Naive B cell (primary cell): ENCODE data around the gene TFAP2B. TPM values are rescaled to one million over a fixed set of nuclear protein-coding genes. Genes with fewer than 3 reads are reported as not detected.
A peak's percentile ranks its signal among the peaks of the same experiment; 100 is the strongest.

Source experiments
- ATAC-seq, 2 donors: fragments of 150-1000 bp; cut with Tn5 transposase; 2 replicates each; pipeline ENCODE4 v1.10.0; 2021; ENCODE audit warnings: low read depth in 2 of 2, mild to moderate bottlenecking in 2 of 2, moderate library complexity in 2 of 2
- DNase-seq: peaks from one replicate; pipeline ENCODE4 v3.0.0; 2022
- H3K27ac Mint-ChIP-seq, 6 donors: one replicate each; pipeline ENCODE4 v1.8.0; 2020 to 2022; ENCODE audit warnings: mild to moderate bottlenecking in 6 of 6, mixed read lengths in 6 of 6, moderate library complexity in 5 of 6, inconsistent platforms in 2 of 6
- H3K27me3 Mint-ChIP-seq, 3 donors: one replicate each; pipeline ENCODE4 v1.8.0; 2021 to 2022; ENCODE audit warnings: mixed read lengths in 3 of 3, mild to moderate bottlenecking in 1 of 3
- H3K36me3 Mint-ChIP-seq, 2 donors: one replicate each; pipeline ENCODE4 v1.8.0; 2020 to 2022; ENCODE audit warnings: mixed read lengths in 2 of 2, inconsistent platforms in 1 of 2, mild to moderate bottlenecking in 1 of 2
- H3K4me1 Mint-ChIP-seq, 3 donors: one replicate each; pipeline ENCODE4 v1.8.0; 2020 to 2022; ENCODE audit warnings: mixed read lengths in 3 of 3, inconsistent platforms in 1 of 3, mild to moderate bottlenecking in 1 of 3, moderate library complexity in 1 of 3
- H3K4me3 Mint-ChIP-seq, 8 donors: one replicate each; pipeline ENCODE4 v1.8.0; 2020 to 2022; ENCODE audit warnings: mild to moderate bottlenecking in 8 of 8, mixed read lengths in 8 of 8, moderate library complexity in 8 of 8, inconsistent platforms in 2 of 8
- H3K9me3 Mint-ChIP-seq, 7 donors: one replicate each; pipeline ENCODE4 v1.8.0; 2020 to 2022; ENCODE audit warnings: mixed read lengths in 7 of 7, mild to moderate bottlenecking in 5 of 7, inconsistent platforms in 2 of 7, moderate library complexity in 1 of 7
- polyA plus RNA-seq, 6 donors: library from polyadenylated mRNA; unstranded; fragments of 300-500 nt; fragmentation: Illumina TruSeq; gene quantifications; one replicate each; pipeline ENCODE4 v1.2.3, GENCODE V29; 2021; ENCODE audit warnings: low read depth in 6 of 6

TFAP2B gene
- polyA plus RNA-seq, 6 donors from 2014 or later, result not detected

- Mint-ChIP-seq H3K9me3 (peaks cover 0 to 1% (median 0%) of the 10 kb centered on the region in 7 donors), H3K4me1 (peaks cover 15 to 27% (median 16%) of the 10 kb centered on the region in 3 donors), H3K27ac (no peak overlapping the region)
Observed at GRCh38 chr6:50818020-50818419, 651 bp upstream of the TFAP2B start.

GRCh38 chr6:50819466-50819903 lies 814 bp downstream of the TFAP2B start:
- Mint-ChIP-seq H3K27ac (no peak overlapping the region), H3K27me3 (peaks cover 70 to 86% (median 78%) of the 10 kb centered on the region in 3 donors), H3K4me3 (peak overlapping the region in 5 of 8 donors; percentile 9 to 71 (median 48)), H3K4me1 (peaks cover 16 to 30% (median 23%) of the 10 kb centered on the region in 3 donors), H3K9me3 (peaks cover 0 to 3% (median 0%) of the 10 kb centered on the region in 7 donors), H3K36me3 (no peaks in the 10 kb centered on the region)
- DNase-seq (no peak), ATAC-seq (no peak)

More at GRCh38 chr6:50818020-50818419, 651 bp upstream of the TFAP2B start:
- H3K4me3 Mint-ChIP-seq, result no peak overlapping the region
- peaks cover 67 to 83% (median 75%) of the 10 kb centered on the region in 3 donors for H3K27me3 Mint-ChIP-seq
- no peak for DNase-seq
- no peaks in the 10 kb centered on the region for H3K36me3 Mint-ChIP-seq
- ATAC-seq, result no peak

GRCh38 chr6:50819904-50820868 lies 1.5 kb downstream of the TFAP2B start:
- Mint-ChIP-seq H3K27ac (no peak overlapping the region), H3K4me1 (peaks cover 16 to 30% (median 23%) of the 10 kb centered on the region in 3 donors), H3K36me3 (no peaks in the 10 kb centered on the region)

GRCh38 chr6:50820869-50821264 lies 2.2 kb downstream of the TFAP2B start:
- peaks cover 16 to 28% (median 23%) of the 10 kb centered on the region in 3 donors for H3K4me1 Mint-ChIP-seq
- peaks cover 74 to 91% (median 89%) of the 10 kb centered on the region in 3 donors for H3K27me3 Mint-ChIP-seq
- H3K27ac Mint-ChIP-seq, result no peak overlapping the region
- H3K4me3 Mint-ChIP-seq, result peak overlapping the region in 3 of 8 donors; percentile 3 to 88 (median 48)
- H3K9me3 Mint-ChIP-seq, result peaks cover 0 to 7% (median 0%) of the 10 kb centered on the region in 7 donors
- H3K36me3 Mint-ChIP-seq, result no peaks in the 10 kb centered on the region
- no peak for DNase-seq
- no peak for ATAC-seq

More at GRCh38 chr6:50819904-50820868, 1.5 kb downstream of the TFAP2B start:
- DNase-seq, result no peak
- Mint-ChIP-seq H3K27me3 (peaks cover 73 to 91% (median 82%) of the 10 kb centered on the region in 3 donors), H3K9me3 (peaks cover 0 to 3% (median 0%) of the 10 kb centered on the region in 7 donors), H3K4me3 (peak overlapping the region in 6 of 8 donors; percentile 31 to 88 (median 50))
- ATAC-seq, result no peak

- peaks cover 77 to 97% (median 95%) of the 10 kb centered on the region in 3 donors for H3K27me3 Mint-ChIP-seq
- H3K36me3 Mint-ChIP-seq, result no peaks in the 10 kb centered on the region
- H3K4me3 Mint-ChIP-seq, result peak overlapping the region in 2 of 8 donors; percentile 3 to 37
- H3K4me1 Mint-ChIP-seq, result peaks cover 16 to 27% (median 23%) of the 10 kb centered on the region in 3 donors
- peaks cover 0 to 7% (median 0%) of the 10 kb centered on the region in 7 donors for H3K9me3 Mint-ChIP-seq
- H3K27ac Mint-ChIP-seq, result peak overlapping the region in 1 of 6 donors; percentile 82
- no peak for DNase-seq
- no peak for ATAC-seq
Observed at GRCh38 chr6:50821441-50822077, 2.9 kb downstream of the TFAP2B start.

- Mint-ChIP-seq H3K36me3 (no peaks in the 10 kb centered on the region), H3K27ac (no peak overlapping the region), H3K27me3 (peaks cover 78 to 97% (median 95%) of the 10 kb centered on the region in 3 donors), H3K9me3 (peaks cover 0 to 8% (median 0%) of the 10 kb centered on the region in 7 donors), H3K4me3 (no peak overlapping the region), H3K4me1 (peaks cover 16 to 27% (median 23%) of the 10 kb centered on the region in 3 donors)
- no peak for ATAC-seq
- DNase-seq, result no peak
Observed at GRCh38 chr6:50822078-50822476, 3.4 kb downstream of the TFAP2B start.

- Mint-ChIP-seq H3K27ac (no peak overlapping the region), H3K27me3 (peaks cover 80 to 92% (median 91%) of the 10 kb centered on the region in 3 donors), H3K4me1 (peaks cover 16 to 27% (median 23%) of the 10 kb centered on the region in 3 donors), H3K36me3 (no peaks in the 10 kb centered on the region), H3K9me3 (peaks cover 0 to 9% (median 0%) of the 10 kb centered on the region in 7 donors), H3K4me3 (no peak overlapping the region)
- ATAC-seq, result no peak
- no peak for DNase-seq
Observed at GRCh38 chr6:50823094-50823920, 4.6 kb downstream of the TFAP2B start.

GRCh38 chr6:50824552-50824951 lies 5.9 kb downstream of the TFAP2B start:
- Mint-ChIP-seq H3K27me3 (peaks cover 82 to 94% (median 91%) of the 10 kb centered on the region in 3 donors), H3K27ac (no peak overlapping the region), H3K4me3 (no peak overlapping the region), H3K36me3 (no peaks in the 10 kb centered on the region), H3K4me1 (peaks cover 16 to 22% (median 21%) of the 10 kb centered on the region in 3 donors), H3K9me3 (peaks cover 0 to 9% (median 0%) of the 10 kb centered on the region in 7 donors)
- ATAC-seq (no peak), DNase-seq (no peak)

- Mint-ChIP-seq H3K36me3 (no peaks in the 10 kb centered on the region), H3K4me1 (peaks cover 8 to 15% (median 11%) of the 10 kb centered on the region in 3 donors), H3K27me3 (peaks cover 84 to 94% (median 91%) of the 10 kb centered on the region in 3 donors), H3K9me3 (peaks cover 0 to 9% (median 2%) of the 10 kb centered on the region in 7 donors), H3K27ac (no peak overlapping the region), H3K4me3 (peak overlapping the region in 1 of 8 donors; percentile 17)
- ATAC-seq (no peak), DNase-seq (no peak)
Observed at GRCh38 chr6:50825375-50826036, 6.8 kb downstream of the TFAP2B start.

- DNase-seq (no peak), ATAC-seq (no peak)
- H3K9me3 Mint-ChIP-seq, result peaks cover 0 to 9% (median 2%) of the 10 kb centered on the region in 7 donors
- H3K4me3 Mint-ChIP-seq, result peak overlapping the region in 1 of 8 donors; percentile 17
- peak overlapping the region in 1 of 6 donors; percentile 27 for H3K27ac Mint-ChIP-seq
- H3K27me3 Mint-ChIP-seq, result peaks cover 85 to 92% (median 89%) of the 10 kb centered on the region in 3 donors
- H3K4me1 Mint-ChIP-seq, result peaks cover 5 to 9% (median 8%) of the 10 kb centered on the region in 3 donors
- no peaks in the 10 kb centered on the region for H3K36me3 Mint-ChIP-seq
Observed at GRCh38 chr6:50826037-50826761, 7.5 kb downstream of the TFAP2B start.

- DNase-seq (no peak), ATAC-seq (no peak)
- Mint-ChIP-seq H3K4me3 (peak overlapping the region in 1 of 8 donors; percentile 17), H3K27me3 (peaks cover 82 to 92% (median 89%) of the 10 kb centered on the region in 3 donors), H3K36me3 (no peaks in the 10 kb centered on the region), H3K27ac (no peak overlapping the region), H3K4me1 (peaks cover 0 to 8% (median 5%) of the 10 kb centered on the region in 3 donors), H3K9me3 (peaks cover 0 to 13% (median 2%) of the 10 kb centered on the region in 7 donors)
Observed at GRCh38 chr6:50826803-50827202, 8.1 kb downstream of the TFAP2B start.
